Measurements from ENCODE around the gene GREB1. TPM values are rescaled to one million over a fixed set of nuclear protein-coding genes. Genes with fewer than 3 reads are reported as not detected.

The GREB1 gene
- polyA plus RNA-seq, 1 donor from 2014 or later, result 17.2 TPM

GRCh38 chr2:11566383-11566782 is 32.5 kb downstream of the GREB1 start:
- H3K27ac ChIP-seq (ENCODE audit: low read length), result no peak overlapping the region

DNA sequence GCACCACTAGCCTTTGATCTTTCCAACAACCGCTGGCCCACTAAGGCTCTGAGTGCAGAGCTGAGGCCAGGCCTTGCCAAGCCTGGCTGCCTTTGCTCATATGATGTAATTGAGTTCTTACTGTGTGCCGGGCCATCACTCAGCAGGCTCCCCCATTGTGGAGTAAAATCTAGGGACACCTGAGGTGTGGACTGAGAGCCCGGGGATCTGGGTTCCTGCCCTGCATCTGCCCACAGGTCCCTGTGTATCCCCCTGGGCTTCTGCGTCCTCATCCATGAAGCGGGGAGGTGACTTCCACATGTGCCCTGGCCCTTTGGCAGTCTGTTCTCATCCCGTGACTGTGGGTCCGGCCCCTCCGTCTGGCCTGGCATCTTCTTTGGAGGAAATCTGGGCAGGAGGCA is 33.8 kb downstream of the GREB1 start:
- Histone ChIP-seq H3K4me3 (ENCODE audit: low read length) (no peak overlapping the region), H3K79me2 (replicated peaks; ENCODE audit: insufficient read depth, low read length) (no peaks in the 10 kb centered on the region), H3F3A (ENCODE audit: insufficient read depth, low read length, poor library complexity, severe bottlenecking) (no peaks in the 10 kb centered on the region), H3K36me3 (ENCODE audit: insufficient read depth, low read length) (no peaks in the 10 kb centered on the region), H2AFZ (ENCODE audit: low read depth, low read length) (no peak overlapping the region), H3K9me2 (ENCODE audit: insufficient read depth, low read length) (no peaks in the 10 kb centered on the region), H3K9ac (ENCODE audit: low read length) (no peak overlapping the region), H3K27ac (ENCODE audit: low read length) (no peak overlapping the region), H3K9me3 (ENCODE audit: low read length) (no peaks in the 10 kb centered on the region), H3K27me3 (ENCODE audit: insufficient read depth, low read depth, low read length) (no peaks in the 10 kb centered on the region), H4K20me1 (ENCODE audit: insufficient read depth) (no peaks in the 10 kb centered on the region), H3K4me2 (ENCODE audit: low read length) (no peak overlapping the region)
- TF ChIP-seq EP300 (conservative IDR thresholded peaks at IDR 0.05; ENCODE audit: poor library complexity, severe bottlenecking), result no peak
- TF ChIP-seq TAF1 (IDR thresholded peaks at IDR 0.05; ENCODE audit: low read depth), result no peak
- no peak for TF ChIP-seq MXI1 (conservative IDR thresholded peaks at IDR 0.05; ENCODE audit: poor library complexity, severe bottlenecking)
- TF ChIP-seq REST (IDR thresholded peaks at IDR 0.05; ENCODE audit: borderline replicate concordance), result no peak
- no peak for TF ChIP-seq SMC3 (conservative IDR thresholded peaks at IDR 0.05; ENCODE audit: poor library complexity)
- TF ChIP-seq POLR2AphosphoS5 (IDR thresholded peaks at IDR 0.05), result no peak
- TF ChIP-seq, protein P1, sequence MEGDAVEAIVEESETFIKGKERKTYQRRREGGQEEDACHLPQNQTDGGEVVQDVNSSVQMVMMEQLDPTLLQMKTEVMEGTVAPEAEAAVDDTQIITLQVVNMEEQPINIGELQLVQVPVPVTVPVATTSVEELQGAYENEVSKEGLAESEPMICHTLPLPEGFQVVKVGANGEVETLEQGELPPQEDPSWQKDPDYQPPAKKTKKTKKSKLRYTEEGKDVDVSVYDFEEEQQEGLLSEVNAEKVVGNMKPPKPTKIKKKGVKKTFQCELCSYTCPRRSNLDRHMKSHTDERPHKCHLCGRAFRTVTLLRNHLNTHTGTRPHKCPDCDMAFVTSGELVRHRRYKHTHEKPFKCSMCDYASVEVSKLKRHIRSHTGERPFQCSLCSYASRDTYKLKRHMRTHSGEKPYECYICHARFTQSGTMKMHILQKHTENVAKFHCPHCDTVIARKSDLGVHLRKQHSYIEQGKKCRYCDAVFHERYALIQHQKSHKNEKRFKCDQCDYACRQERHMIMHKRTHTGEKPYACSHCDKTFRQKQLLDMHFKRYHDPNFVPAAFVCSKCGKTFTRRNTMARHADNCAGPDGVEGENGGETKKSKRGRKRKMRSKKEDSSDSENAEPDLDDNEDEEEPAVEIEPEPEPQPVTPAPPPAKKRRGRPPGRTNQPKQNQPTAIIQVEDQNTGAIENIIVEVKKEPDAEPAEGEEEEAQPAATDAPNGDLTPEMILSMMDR (IDR thresholded peaks at IDR 0.05; ENCODE audit: poor library complexity, severe bottlenecking), result no peak
- TF ChIP-seq RAD21 (conservative IDR thresholded peaks at IDR 0.05), result no peak

More at GRCh38 chr2:11566383-11566782, 32.5 kb downstream of the GREB1 start:
- Histone ChIP-seq H3F3A (ENCODE audit: insufficient read depth, low read length, poor library complexity, severe bottlenecking) (no peaks in the 10 kb centered on the region), H2AFZ (ENCODE audit: low read depth, low read length) (no peak overlapping the region), H3K9ac (ENCODE audit: low read length) (no peak overlapping the region), H3K79me2 (replicated peaks; ENCODE audit: insufficient read depth, low read length) (no peaks in the 10 kb centered on the region), H3K9me2 (ENCODE audit: insufficient read depth, low read length) (no peaks in the 10 kb centered on the region), H3K36me3 (ENCODE audit: insufficient read depth, low read length) (no peaks in the 10 kb centered on the region), H3K9me3 (ENCODE audit: low read length) (no peaks in the 10 kb centered on the region), H3K4me2 (ENCODE audit: low read length) (no peak overlapping the region), H3K27me3 (ENCODE audit: insufficient read depth, low read depth, low read length) (no peaks in the 10 kb centered on the region), H4K20me1 (ENCODE audit: insufficient read depth) (no peaks in the 10 kb centered on the region), H3K4me3 (ENCODE audit: low read length) (no peak overlapping the region)
- TF ChIP-seq EZH2 (IDR thresholded peaks at IDR 0.05; ENCODE audit: borderline replicate concordance, insufficient read depth, low read length, poor library complexity, severe bottlenecking) (no peak), REST (IDR thresholded peaks at IDR 0.05; ENCODE audit: borderline replicate concordance) (no peak), SMC3 (conservative IDR thresholded peaks at IDR 0.05; ENCODE audit: poor library complexity) (no peak), RAD21 (conservative IDR thresholded peaks at IDR 0.05) (no peak), TAF1 (IDR thresholded peaks at IDR 0.05; ENCODE audit: low read depth) (no peak), POLR2AphosphoS5 (IDR thresholded peaks at IDR 0.05) (no peak), MXI1 (conservative IDR thresholded peaks at IDR 0.05; ENCODE audit: poor library complexity, severe bottlenecking) (no peak), EP300 (conservative IDR thresholded peaks at IDR 0.05; ENCODE audit: poor library complexity, severe bottlenecking) (no peak)
- TF ChIP-seq, protein P1 (IDR thresholded peaks at IDR 0.05; ENCODE audit: poor library complexity, severe bottlenecking), result no peak

Measured in neural cell (in vitro differentiated cells).